MM.1S (cell line): ENCODE data around the gene GMPR2.
"Not testable (repeated sequence)": the region's sequence is repeated elsewhere in the genome, so short reads cannot be mapped to it uniquely, and the experiment has no call there.

Experiments
- CTCF ChIP-seq: fragments of 300-600 bp; sonication (generic); IDR thresholded peaks from 2 replicates; pipeline ENCODE4 v1.5.1; 2016; ENCODE audit warnings: antibody characterized with exemption, low read length, mixed read lengths
- EZH2 ChIP-seq: fragments of 300-600 bp; sonication (generic); optimal IDR thresholded peaks from 2 replicates; pipeline ENCODE3; 2017; ENCODE audit warnings: low read depth, mild to moderate bottlenecking, antibody characterized with exemption, low read length, mixed read lengths
- EZH2phosphoT487 ChIP-seq: fragments of 300-600 bp; sonication (generic); IDR thresholded peaks from 2 replicates; pipeline ENCODE4 v1.6.1; 2018; ENCODE audit warnings: antibody characterized with exemption, low read length

GRCh38 chr14:24216876-24217275, 15.9 kb upstream of the GMPR2 start:
- not testable (repeated sequence) for TF ChIP-seq CTCF, EZH2phosphoT487, EZH2
